ENCODE measurements around the gene BUB3.

The BUB3 gene

GRCh38 chr10:123142701-123143161 is 11.5 kb upstream of the BUB3 start:
- Histone ChIP-seq H3K4me3 (ENCODE audit: low read length, poor library complexity, severe bottlenecking) (no peak overlapping the region), H3K9me2 (replicated peaks; ENCODE audit: low read depth, low read length) (no peaks in the 10 kb centered on the region), H3K27me3 (ENCODE audit: insufficient read depth, low read length, poor library complexity, severe bottlenecking) (peaks cover 5% of the 10 kb centered on the region), H3K36me3 (ENCODE audit: insufficient read depth, low read length) (no peaks in the 10 kb centered on the region), H3K4me2 (ENCODE audit: low read depth, low read length, poor library complexity, severe bottlenecking) (no peak overlapping the region), H3K4me1 (ENCODE audit: insufficient read depth, low read length, poor library complexity, severe bottlenecking) (no peaks in the 10 kb centered on the region), H3K9ac (ENCODE audit: low read depth, low read length, poor library complexity, severe bottlenecking) (no peak overlapping the region), H3F3A (ENCODE audit: low read depth) (no peaks in the 10 kb centered on the region), H3K79me2 (ENCODE audit: insufficient read depth, low read length) (no peaks in the 10 kb centered on the region), H4K20me1 (ENCODE audit: insufficient read depth, low read length, poor library complexity, severe bottlenecking) (no peaks in the 10 kb centered on the region), H2AFZ (ENCODE audit: low read length) (no peak overlapping the region), H3K9me3 (ENCODE audit: insufficient read depth, low read depth, low read length) (no peaks in the 10 kb centered on the region)
- no peak for TF ChIP-seq EZH2phosphoT487 (IDR thresholded peaks at IDR 0.05; ENCODE audit: borderline replicate concordance)
- TF ChIP-seq, protein P1, sequence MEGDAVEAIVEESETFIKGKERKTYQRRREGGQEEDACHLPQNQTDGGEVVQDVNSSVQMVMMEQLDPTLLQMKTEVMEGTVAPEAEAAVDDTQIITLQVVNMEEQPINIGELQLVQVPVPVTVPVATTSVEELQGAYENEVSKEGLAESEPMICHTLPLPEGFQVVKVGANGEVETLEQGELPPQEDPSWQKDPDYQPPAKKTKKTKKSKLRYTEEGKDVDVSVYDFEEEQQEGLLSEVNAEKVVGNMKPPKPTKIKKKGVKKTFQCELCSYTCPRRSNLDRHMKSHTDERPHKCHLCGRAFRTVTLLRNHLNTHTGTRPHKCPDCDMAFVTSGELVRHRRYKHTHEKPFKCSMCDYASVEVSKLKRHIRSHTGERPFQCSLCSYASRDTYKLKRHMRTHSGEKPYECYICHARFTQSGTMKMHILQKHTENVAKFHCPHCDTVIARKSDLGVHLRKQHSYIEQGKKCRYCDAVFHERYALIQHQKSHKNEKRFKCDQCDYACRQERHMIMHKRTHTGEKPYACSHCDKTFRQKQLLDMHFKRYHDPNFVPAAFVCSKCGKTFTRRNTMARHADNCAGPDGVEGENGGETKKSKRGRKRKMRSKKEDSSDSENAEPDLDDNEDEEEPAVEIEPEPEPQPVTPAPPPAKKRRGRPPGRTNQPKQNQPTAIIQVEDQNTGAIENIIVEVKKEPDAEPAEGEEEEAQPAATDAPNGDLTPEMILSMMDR (conservative IDR thresholded peaks at IDR 0.05; ENCODE audit: low read length), result no peak

DNA sequence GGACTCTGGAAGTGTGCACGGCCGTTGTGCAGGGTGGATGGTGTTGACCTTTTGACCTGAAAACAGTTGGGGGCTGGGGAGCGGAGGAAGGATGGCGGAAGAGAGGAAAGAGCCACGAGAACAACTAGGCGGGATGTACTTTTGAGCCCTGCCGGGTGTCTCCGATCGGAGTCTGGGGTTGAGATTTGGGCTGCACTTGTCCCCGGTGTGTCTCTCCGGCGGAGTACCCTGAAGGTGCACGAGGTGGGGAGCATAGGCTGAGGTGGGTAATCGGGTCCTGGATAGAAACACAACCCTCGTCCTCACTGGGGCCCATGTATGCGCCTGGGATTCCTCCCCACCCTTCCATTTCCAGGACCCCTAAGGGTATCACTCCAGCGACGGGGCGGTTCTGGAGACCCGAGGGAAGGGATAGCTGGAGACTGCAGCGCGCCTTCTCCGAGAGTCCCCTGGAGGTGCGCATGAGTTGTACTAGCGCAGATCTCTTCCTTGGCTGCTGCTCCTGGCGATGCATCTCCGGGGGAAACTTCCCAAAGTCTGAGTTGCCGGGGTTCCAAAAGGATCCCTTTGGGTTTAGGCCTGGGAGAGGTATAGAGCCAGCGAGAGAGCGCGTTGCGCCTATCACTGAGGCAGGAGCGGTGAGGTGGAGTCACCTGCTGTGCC is 10.9 kb upstream of the BUB3 start:
- Histone ChIP-seq H3K4me1 (ENCODE audit: insufficient read depth, low read length, poor library complexity, severe bottlenecking) (no peaks in the 10 kb centered on the region), H3F3A (ENCODE audit: low read depth) (no peaks in the 10 kb centered on the region), H3K27me3 (ENCODE audit: insufficient read depth, low read length, poor library complexity, severe bottlenecking) (peaks cover 5% of the 10 kb centered on the region), H3K4me3 (ENCODE audit: low read length, poor library complexity, severe bottlenecking) (no peak overlapping the region), H3K9ac (ENCODE audit: low read depth, low read length, poor library complexity, severe bottlenecking) (no peak overlapping the region), H4K20me1 (ENCODE audit: insufficient read depth, low read length, poor library complexity, severe bottlenecking) (no peaks in the 10 kb centered on the region), H2AFZ (ENCODE audit: low read length) (no peak overlapping the region), H3K4me2 (ENCODE audit: low read depth, low read length, poor library complexity, severe bottlenecking) (no peak overlapping the region), H3K36me3 (ENCODE audit: insufficient read depth, low read length) (no peaks in the 10 kb centered on the region), H3K9me3 (ENCODE audit: insufficient read depth, low read depth, low read length) (no peaks in the 10 kb centered on the region), H3K9me2 (replicated peaks; ENCODE audit: low read depth, low read length) (no peaks in the 10 kb centered on the region), H3K79me2 (ENCODE audit: insufficient read depth, low read length) (no peaks in the 10 kb centered on the region)
- TF ChIP-seq, protein P1 (conservative IDR thresholded peaks at IDR 0.05; ENCODE audit: low read length), result no peak
- TF ChIP-seq EZH2phosphoT487 (IDR thresholded peaks at IDR 0.05; ENCODE audit: borderline replicate concordance), result no peak

- no peak overlapping the region for H3K4me2 ChIP-seq (ENCODE audit: low read depth, low read length, poor library complexity, severe bottlenecking)
- H3K9me3 ChIP-seq (ENCODE audit: insufficient read depth, low read depth, low read length), result no peaks in the 10 kb centered on the region
- peaks cover 5% of the 10 kb centered on the region for H3K27me3 ChIP-seq (ENCODE audit: insufficient read depth, low read length, poor library complexity, severe bottlenecking)
- H2AFZ ChIP-seq (ENCODE audit: low read length), result no peak overlapping the region
- no peaks in the 10 kb centered on the region for H3K4me1 ChIP-seq (ENCODE audit: insufficient read depth, low read length, poor library complexity, severe bottlenecking)
- H4K20me1 ChIP-seq (ENCODE audit: insufficient read depth, low read length, poor library complexity, severe bottlenecking), result no peaks in the 10 kb centered on the region
- no peak overlapping the region for H3K4me3 ChIP-seq (ENCODE audit: low read length, poor library complexity, severe bottlenecking)
- TF ChIP-seq, protein P1 (conservative IDR thresholded peaks at IDR 0.05; ENCODE audit: low read length), result no peak
- no peak for TF ChIP-seq EZH2phosphoT487 (IDR thresholded peaks at IDR 0.05; ENCODE audit: borderline replicate concordance)
- H3F3A ChIP-seq (ENCODE audit: low read depth), result no peaks in the 10 kb centered on the region
- no peaks in the 10 kb centered on the region for H3K36me3 ChIP-seq (ENCODE audit: insufficient read depth, low read length)
- H3K79me2 ChIP-seq (ENCODE audit: insufficient read depth, low read length), result no peaks in the 10 kb centered on the region
- no peak overlapping the region for H3K9ac ChIP-seq (ENCODE audit: low read depth, low read length, poor library complexity, severe bottlenecking)
- no peaks in the 10 kb centered on the region for H3K9me2 ChIP-seq (replicated peaks; ENCODE audit: low read depth, low read length)
These were observed 10.4 kb upstream of the BUB3 start for GRCh38 chr10:123143825-123144168.
